NCI-H2029 (cell line): ENCODE data around the gene IPO9.
"Not testable (repeated sequence)": the region's sequence is repeated elsewhere in the genome, so short reads cannot be mapped to it uniquely, and the experiment has no call there.

Experiments used
- DNase-seq: peaks from one replicate; lab custom pipeline; 2025; lab: John Stamatoyannopoulos, UW

The IPO9 gene

GRCh38 chr1:201888282-201889089 lies 59.5 kb downstream of the IPO9 start, which contains the start of gene SHISA4:
SHISA4 (plus strand) TSS chr1:201888898; CDS start chr1:201888995, 97 bp downstream.
- DNase-seq: peak; percentile 41

- DNase-seq: no peak
These were observed 60.4 kb downstream of the IPO9 start for GRCh38 chr1:201889090-201889968.

GRCh38 chr1:201890223-201890622 lies 61.3 kb downstream of the IPO9 start:
- no peak for DNase-seq

GRCh38 chr1:201890806-201891450 lies 62.0 kb downstream of the IPO9 start:
- DNase-seq: no peak

- DNase-seq: no peak
These were observed 62.6 kb downstream of the IPO9 start for GRCh38 chr1:201891451-201892045.

GRCh38 chr1:201892211-201892610 lies 63.3 kb downstream of the IPO9 start:
- DNase-seq: no peak

- no peak for DNase-seq
These were observed 64.5 kb downstream of the IPO9 start for GRCh38 chr1:201893431-201893830.

- no peak for DNase-seq
These were observed 65.6 kb downstream of the IPO9 start for GRCh38 chr1:201894343-201895119.

GRCh38 chr1:201895120-201895665 lies 66.2 kb downstream of the IPO9 start:
- DNase-seq: no peak

GRCh38 chr1:201895913-201896807 lies 67.2 kb downstream of the IPO9 start:
- peak; percentile 64 for DNase-seq

- no peak for DNase-seq
These were observed 68.0 kb downstream of the IPO9 start for GRCh38 chr1:201896951-201897391.

GRCh38 chr1:201898240-201898894 lies 69.4 kb downstream of the IPO9 start:
- DNase-seq: no peak

- DNase-seq: no peak
These were observed 70.0 kb downstream of the IPO9 start for GRCh38 chr1:201898992-201899391.

GRCh38 chr1:201899683-201900429 lies 70.9 kb downstream of the IPO9 start:
- DNase-seq: no peak

- no peak for DNase-seq
These were observed 71.5 kb downstream of the IPO9 start for GRCh38 chr1:201900476-201900875.

- not testable (repeated sequence) for DNase-seq
These were observed 72.1 kb downstream of the IPO9 start for GRCh38 chr1:201901036-201901435.

- no peak for DNase-seq
These were observed 73.2 kb downstream of the IPO9 start for GRCh38 chr1:201902198-201902597.

GRCh38 chr1:201903135-201903534 lies 74.2 kb downstream of the IPO9 start:
- DNase-seq: no peak
